HG03354 (cell line): ENCODE measurements around the gene HOXD13.

Experiments used
- ATAC-seq: cut with Tn5 transposase; IDR thresholded peaks from one replicate; pipeline ENCODE4 v1.9.1; 2021; ENCODE audit warnings: mild to moderate bottlenecking; ENCODE audit not compliant: unreplicated experiment, poor library complexity, severe bottlenecking

Gene HOXD13

GRCh38 chr2:176091329-176092258 is 927 bp upstream of the HOXD13 start:
- ATAC-seq, result no peak

- no peak for ATAC-seq
Observed at GRCh38 chr2:176093145-176093897, 800 bp downstream of the HOXD13 start.

DNA sequence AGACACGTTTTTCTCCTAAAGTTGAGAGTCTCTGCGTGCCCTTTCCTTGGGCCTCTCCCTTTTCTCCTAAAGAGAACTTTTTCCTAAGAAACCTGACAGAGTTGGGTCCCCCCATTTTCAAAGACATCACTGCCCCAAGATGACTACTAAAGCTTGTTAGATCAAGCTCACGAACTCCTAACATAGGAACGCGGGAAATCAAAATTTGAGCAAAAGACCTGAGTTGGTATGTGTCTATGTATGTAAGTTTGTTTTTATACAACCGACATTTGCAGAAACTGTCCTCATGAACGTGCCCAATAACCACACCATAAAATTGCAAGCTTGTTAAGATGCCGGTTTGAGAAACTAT is 1.4 kb downstream of the HOXD13 start:
- ATAC-seq, result no peak

- ATAC-seq, result no peak
Observed at GRCh38 chr2:176094349-176094748, 1.8 kb downstream of the HOXD13 start.

DNA sequence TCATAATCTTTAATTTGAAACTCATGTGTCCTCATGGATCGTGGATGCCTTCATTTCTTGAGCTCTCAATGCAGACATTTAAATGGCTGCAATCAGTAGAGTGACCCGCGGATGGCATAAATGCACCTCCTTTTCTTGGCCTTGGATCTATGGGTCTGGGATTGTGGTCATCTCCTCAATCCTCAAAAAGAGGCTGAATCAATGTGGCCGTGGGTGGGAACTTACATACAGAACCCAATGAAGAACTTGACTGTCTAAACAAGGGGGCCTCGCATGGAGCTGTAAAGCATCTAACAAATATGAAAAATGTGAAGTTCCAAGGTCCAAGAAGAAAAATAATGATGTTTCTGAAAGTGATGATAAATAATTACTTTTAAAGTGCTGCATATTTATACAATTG is 2.9 kb downstream of the HOXD13 start:
- ATAC-seq, result no peak

GRCh38 chr2:176096243-176096985 is 3.9 kb downstream of the HOXD13 start:
- no peak for ATAC-seq

GRCh38 chr2:176096986-176097819 is 4.7 kb downstream of the HOXD13 start:
- peak; percentile 85 for ATAC-seq

- ATAC-seq, result no peak
Observed at GRCh38 chr2:176097820-176098365, 5.4 kb downstream of the HOXD13 start.

DNA sequence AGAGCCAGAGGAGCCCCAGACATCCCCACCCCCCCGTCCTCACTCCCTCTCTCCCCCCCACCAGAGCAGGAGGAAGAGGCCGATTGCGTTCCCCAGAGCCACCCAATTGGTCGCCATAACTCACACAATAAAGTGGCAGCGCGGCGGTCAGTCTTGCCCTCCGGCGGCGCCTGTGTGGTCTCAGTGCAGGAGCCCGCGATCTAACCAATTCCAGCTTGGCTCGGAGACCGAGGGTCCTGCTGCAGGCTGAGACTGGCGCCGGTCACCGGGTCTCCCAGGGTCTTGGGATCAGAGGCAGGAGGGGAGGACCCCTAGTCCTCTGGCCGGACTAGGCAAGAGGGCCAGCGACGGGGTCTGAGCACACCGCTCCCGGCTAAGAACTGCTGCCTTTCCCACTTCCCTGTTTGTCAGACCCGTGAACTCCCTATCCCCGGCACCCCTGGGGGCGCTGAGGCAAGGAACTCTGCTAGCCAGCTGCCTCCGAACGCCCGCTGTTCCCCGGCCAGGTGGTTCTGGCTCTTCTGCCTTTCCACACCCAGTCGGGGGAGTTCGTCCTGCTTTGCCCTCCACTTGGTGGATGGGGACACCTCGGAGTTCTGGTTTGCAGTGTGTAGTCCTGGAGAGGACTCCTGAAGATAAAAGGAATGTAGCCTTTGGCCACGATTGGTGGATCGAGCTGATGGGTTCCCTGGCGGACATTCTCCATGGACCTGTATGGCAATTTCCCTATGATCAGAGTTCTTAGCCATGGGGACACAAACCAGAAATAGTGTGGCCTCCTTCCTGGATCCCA is 6.0 kb downstream of the HOXD13 start:
- ATAC-seq, result no peak

DNA sequence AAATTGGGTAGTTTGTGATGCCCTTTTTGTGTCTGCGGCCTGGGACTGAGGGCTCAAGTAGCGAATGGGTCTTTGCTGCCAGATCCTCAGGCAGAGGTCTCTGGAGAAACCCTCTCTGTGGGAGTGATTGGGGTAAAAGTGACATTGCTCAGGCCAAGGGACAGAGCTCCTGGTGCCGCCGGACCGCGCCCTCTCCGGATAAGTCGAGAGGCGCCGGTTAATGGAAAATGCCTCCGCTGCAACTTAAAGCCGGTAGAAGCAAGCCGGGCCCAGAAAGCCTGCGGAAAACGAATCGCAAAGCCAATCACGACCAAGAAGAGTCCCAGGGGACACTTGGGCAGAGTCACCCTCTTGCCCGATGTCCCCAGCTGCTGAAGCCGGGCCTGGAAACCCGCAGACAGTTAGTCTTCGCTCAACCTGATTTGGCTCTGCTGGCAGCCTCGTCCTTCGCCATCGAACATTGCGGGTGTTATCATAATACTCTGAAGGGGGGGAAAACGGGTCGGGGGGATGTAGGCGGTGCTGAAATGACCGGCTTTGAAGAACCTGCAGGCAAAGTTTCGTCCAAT is 6.7 kb downstream of the HOXD13 start:
- no peak for ATAC-seq

DNA sequence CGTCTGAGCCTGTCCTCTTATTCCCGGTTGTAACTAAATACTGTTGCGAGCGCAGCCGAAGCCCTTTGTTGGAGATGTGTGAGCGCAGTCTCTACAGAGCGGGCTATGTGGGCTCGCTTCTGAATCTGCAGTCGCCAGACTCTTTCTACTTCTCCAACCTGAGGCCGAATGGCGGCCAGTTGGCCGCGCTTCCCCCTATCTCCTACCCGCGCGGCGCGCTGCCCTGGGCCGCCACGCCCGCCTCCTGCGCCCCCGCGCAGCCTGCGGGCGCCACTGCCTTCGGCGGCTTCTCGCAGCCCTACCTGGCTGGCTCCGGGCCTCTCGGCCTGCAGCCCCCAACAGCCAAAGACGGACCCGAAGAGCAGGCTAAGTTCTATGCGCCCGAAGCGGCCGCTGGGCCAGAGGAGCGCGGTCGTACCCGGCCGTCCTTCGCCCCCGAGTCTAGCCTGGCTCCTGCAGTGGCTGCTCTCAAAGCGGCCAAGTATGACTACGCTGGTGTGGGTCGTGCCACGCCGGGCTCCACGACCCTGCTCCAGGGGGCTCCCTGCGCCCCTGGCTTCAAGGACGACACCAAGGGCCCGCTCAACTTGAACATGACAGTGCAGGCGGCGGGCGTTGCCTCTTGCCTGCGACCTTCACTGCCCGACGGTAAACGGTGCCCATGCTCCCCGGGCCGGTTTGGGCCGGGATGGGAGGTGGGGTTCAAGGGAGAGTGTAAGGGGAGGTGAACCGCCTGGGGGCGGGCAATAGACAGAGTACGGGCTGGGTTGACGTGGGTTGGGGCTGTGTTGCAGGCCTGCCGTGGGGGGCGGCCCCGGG is 7.4 kb downstream of the HOXD13 start, which contains the start of gene HOXD12:
HOXD12 (plus strand) TSS at position 68 of the 819 bp plus-strand sequence; CDS start at position 75, 7 bp downstream.
- no peak for ATAC-seq

DNA sequence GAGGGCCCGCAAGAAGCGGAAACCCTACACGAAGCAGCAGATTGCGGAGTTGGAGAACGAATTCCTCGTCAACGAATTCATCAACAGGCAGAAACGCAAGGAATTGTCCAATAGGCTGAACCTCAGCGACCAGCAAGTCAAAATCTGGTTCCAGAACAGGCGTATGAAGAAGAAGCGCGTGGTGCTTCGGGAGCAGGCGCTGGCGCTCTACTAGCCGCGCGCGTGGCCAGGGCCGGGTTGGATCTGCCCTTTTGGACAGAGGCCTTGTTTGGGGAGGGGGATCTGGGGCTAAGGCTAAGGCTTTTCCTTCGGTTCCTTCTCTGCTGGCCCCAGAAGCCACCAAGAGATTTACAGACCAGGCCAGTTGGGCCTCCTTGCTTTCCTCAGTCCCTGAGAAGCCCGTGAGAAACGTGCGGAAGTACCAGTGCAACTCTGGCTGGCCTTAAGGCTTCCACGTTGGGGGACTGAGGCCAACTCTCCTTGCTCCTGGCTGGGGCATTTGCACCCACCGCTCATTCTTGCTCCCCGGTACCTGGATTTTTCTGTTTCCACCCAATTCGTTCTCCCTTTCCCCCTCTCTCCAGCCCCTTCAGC is 8.1 kb downstream of the HOXD13 start:
- no peak for ATAC-seq

- no peak for ATAC-seq
Observed at GRCh38 chr2:176101216-176101830, 8.8 kb downstream of the HOXD13 start.

- no peak for ATAC-seq
Observed at GRCh38 chr2:176101842-176102241, 9.3 kb downstream of the HOXD13 start.

- no peak for ATAC-seq
Observed at GRCh38 chr2:176102309-176102866, 9.9 kb downstream of the HOXD13 start.

DNA sequence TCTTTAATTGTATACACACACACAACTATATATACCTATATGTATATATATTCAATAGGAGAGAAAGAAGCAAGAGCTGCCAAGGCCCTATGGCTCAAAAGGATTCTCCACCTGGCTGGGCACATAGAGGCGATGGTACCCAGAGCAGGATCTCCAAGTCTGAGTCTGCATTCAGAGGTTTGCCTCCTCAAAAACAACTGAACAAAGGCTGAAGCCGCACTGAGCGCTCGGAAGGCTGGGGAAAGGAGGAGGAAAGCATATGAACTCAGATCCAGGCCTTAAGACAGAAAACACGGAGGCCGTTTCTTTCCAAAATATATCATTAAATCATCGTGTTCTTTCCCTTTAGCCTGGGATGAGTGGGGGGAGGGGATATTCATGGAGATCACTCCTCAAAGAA is 10.7 kb downstream of the HOXD13 start:
- ATAC-seq, result no peak
